Smooth muscle cell of the brain vasculature (primary cell): ENCODE measurements around the gene SETDB1.
"Not testable (repeated sequence)": the region's sequence is repeated elsewhere in the genome, so short reads cannot be mapped to it uniquely, and the experiment has no call there.

Experiments
- DNase-seq: peaks from one replicate; pipeline ENCODE4 v3.0.0-alpha.2; 2012; ENCODE audit warnings: low read depth, low spot score

The SETDB1 gene

GRCh38 chr1:150928775-150929174 lies 2.6 kb downstream of the SETDB1 start:
- DNase-seq: not testable (repeated sequence)

- no peak for DNase-seq
Observed at GRCh38 chr1:150931773-150932172, 5.6 kb downstream of the SETDB1 start.

- no peak for DNase-seq
Observed at GRCh38 chr1:150944856-150945255, 18.7 kb downstream of the SETDB1 start.

- no peak for DNase-seq
Observed at GRCh38 chr1:150954708-150955107, 28.5 kb downstream of the SETDB1 start.

- DNase-seq: no peak
Observed at GRCh38 chr1:150955280-150955679, 29.1 kb downstream of the SETDB1 start.

GRCh38 chr1:150957666-150958065 lies 31.5 kb downstream of the SETDB1 start:
- DNase-seq: no peak

- no peak for DNase-seq
Observed at GRCh38 chr1:150960646-150961045, 34.5 kb downstream of the SETDB1 start.

GRCh38 chr1:150961756-150962155 lies 35.6 kb downstream of the SETDB1 start:
- no peak for DNase-seq

GRCh38 chr1:150963321-150964163 lies 37.4 kb downstream of the SETDB1 start:
- no peak for DNase-seq

GRCh38 chr1:150964164-150964489 lies 38.0 kb downstream of the SETDB1 start:
- no peak for DNase-seq

GRCh38 chr1:150965605-150966004 lies 39.4 kb downstream of the SETDB1 start:
- DNase-seq: no peak

GRCh38 chr1:150966011-150966410 lies 39.8 kb downstream of the SETDB1 start:
- no peak for DNase-seq

- no peak for DNase-seq
Observed at GRCh38 chr1:150967936-150968335, 41.8 kb downstream of the SETDB1 start.

- no peak for DNase-seq
Observed at GRCh38 chr1:150968491-150968890, 42.3 kb downstream of the SETDB1 start.

- no peak for DNase-seq
Observed at GRCh38 chr1:150969626-150970025, 43.5 kb downstream of the SETDB1 start.

GRCh38 chr1:150970808-150971582 lies 44.8 kb downstream of the SETDB1 start:
- DNase-seq: no peak

GRCh38 chr1:150971583-150972416 lies 45.6 kb downstream of the SETDB1 start:
- DNase-seq: no peak

GRCh38 chr1:150972417-150972940 lies 46.3 kb downstream of the SETDB1 start:
- DNase-seq: no peak

GRCh38 chr1:150973258-150973835 lies 47.2 kb downstream of the SETDB1 start:
- no peak for DNase-seq

- no peak for DNase-seq
Observed at GRCh38 chr1:150973836-150974579, 47.8 kb downstream of the SETDB1 start.
